Fibroblast of lung (primary cell): Measurements from ENCODE around the gene KCNK4. TPM values are rescaled to one million over a fixed set of nuclear protein-coding genes. Genes with fewer than 3 reads are reported as not detected.
A peak's percentile ranks its signal among the peaks of the same experiment; 100 is the strongest.

Experiments
- DNase-seq, 2 donors: peaks; one replicate each; pipeline versions ENCODE4 v3.0.0 to v3.0.0-alpha.2; 2010; ENCODE audit warnings: low read depth in 2 of 2
- H2AFZ ChIP-seq: 2 replicates; pipeline ENCODE4 v1.5.1; 2012; ENCODE audit warnings: low read length, control low read depth, inconsistent platforms
- H3K27ac ChIP-seq: 2 replicates; pipeline ENCODE4 v1.5.1; 2011; ENCODE audit warnings: low read length, control low read depth; ENCODE audit not compliant: insufficient read depth
- H3K27me3 ChIP-seq: 2 replicates; pipeline ENCODE4 v1.5.1; 2011; ENCODE audit warnings: mild to moderate bottlenecking, low read length; ENCODE audit not compliant: control insufficient read depth, insufficient read depth
- H3K36me3 ChIP-seq: 2 replicates; pipeline ENCODE4 v1.5.1; 2011; ENCODE audit warnings: low read length; ENCODE audit not compliant: control insufficient read depth, insufficient read depth
- H3K4me1 ChIP-seq: 2 replicates; pipeline ENCODE4 v1.5.1; 2011; ENCODE audit warnings: low read length; ENCODE audit not compliant: control insufficient read depth, insufficient read depth; ENCODE audit errors: extremely low read depth
- H3K4me2 ChIP-seq: 2 replicates; pipeline ENCODE4 v1.5.1; 2011; ENCODE audit warnings: low read length, control low read depth; ENCODE audit not compliant: insufficient read depth; ENCODE audit errors: extremely low read depth
- H3K4me3 ChIP-seq, 4 experiments: fragments of 200-600 bp in 1 of 4; sonication (generic) in 1 of 4; replicated peaks in 1 of 4; 2 replicates each; pipeline ENCODE4 v1.5.1; 2011 to 2016; ENCODE audit warnings: low read length in 4 of 4, low read depth in 3 of 4, mild to moderate bottlenecking in 3 of 4, control low read depth in 2 of 4, inconsistent platforms in 1 of 4, mixed read lengths in 1 of 4; ENCODE audit not compliant: insufficient read depth in 1 of 4; ENCODE audit errors: control extremely low read depth in 1 of 4
- H3K79me2 ChIP-seq: 2 replicates; pipeline ENCODE4 v1.5.1; 2012; ENCODE audit warnings: mild to moderate bottlenecking, low read length, inconsistent platforms; ENCODE audit not compliant: control insufficient read depth, insufficient read depth
- H3K9ac ChIP-seq: 2 replicates; pipeline ENCODE4 v1.5.1; 2011; ENCODE audit warnings: mild to moderate bottlenecking, low read length, control low read depth; ENCODE audit not compliant: insufficient read depth
- H3K9me3 ChIP-seq: 2 replicates; pipeline ENCODE4 v1.5.1; 2012; ENCODE audit warnings: low read depth, low read length; ENCODE audit not compliant: control insufficient read depth, insufficient read depth
- H4K20me1 ChIP-seq: 2 replicates; pipeline ENCODE4 v1.5.1; 2011; ENCODE audit warnings: low read length; ENCODE audit not compliant: control insufficient read depth, insufficient read depth; ENCODE audit errors: extremely low read depth
- EZH2 ChIP-seq: IDR thresholded peaks from 2 replicates; pipeline ENCODE4 v1.5.1; 2012; ENCODE audit warnings: low read length, control low read depth, mild to moderate bottlenecking; ENCODE audit errors: missing control alignments
- polyA plus RNA-seq, 2 donors: library from polyadenylated mRNA; depleted of rRNA in 1 of 2; stranded (reverse) in 1 of 2; unstranded in 1 of 2; fragments of >200 nt; gene quantifications; 2 replicates each; pipeline ENCODE4 v1.2.1, GENCODE V29; 2011 to 2012; ENCODE audit warnings: missing spikeins in 1 of 2
- total RNA-seq: library from RNA; depleted of rRNA; stranded (reverse); fragments of >200 nt; gene quantifications from 2 replicates; pipeline ENCODE4 v1.2.1, GENCODE V29; 2014
- TF ChIP-seq, protein P1 (sequence below), 2 donors: IDR thresholded peaks in 1 of 2; conservative IDR thresholded peaks in 1 of 2; 1 replicate in 1 of 2; 2 replicates in 1 of 2; pipeline ENCODE4 v1.5.1; 2011 to 2012; ENCODE audit warnings: low read length in 2 of 2, control low read depth in 1 of 2, inconsistent platforms in 1 of 2, low read depth in 1 of 2, mild to moderate bottlenecking in 1 of 2

Gene KCNK4
- total and polyA plus RNA-seq, 2 donors (not counting 1 experiment from before 2014, with no cell fraction given), result not detected

DNA sequence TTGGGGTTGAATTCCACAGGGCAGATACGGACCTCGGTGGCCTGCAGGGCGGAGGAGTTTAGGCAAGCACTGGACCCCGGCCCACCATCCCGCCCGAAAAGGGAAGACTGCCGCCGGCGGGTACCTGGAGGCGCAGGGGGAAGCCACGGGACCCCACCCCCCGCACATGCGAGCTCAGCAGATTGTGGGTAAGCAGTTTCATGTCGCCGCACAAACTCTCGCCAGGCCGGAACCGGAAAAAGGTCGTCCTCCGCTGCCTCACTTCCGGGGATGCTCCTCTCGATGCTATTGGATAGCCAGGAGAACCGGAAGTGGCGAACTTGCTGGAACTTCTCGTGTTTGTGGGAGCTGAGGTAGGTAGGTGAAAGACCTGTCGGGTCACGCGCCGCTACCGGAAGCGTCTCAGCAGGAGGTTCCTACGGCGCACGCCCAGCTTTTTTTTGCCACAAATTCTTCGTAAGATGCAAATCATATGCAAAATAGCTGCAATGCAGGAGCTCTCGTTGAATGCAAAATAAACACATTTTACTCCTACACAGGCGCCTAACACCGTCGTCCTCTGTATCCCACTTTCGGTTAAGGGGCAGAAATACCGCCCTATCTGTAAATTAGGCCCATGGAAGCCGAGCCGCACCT, 26.3 kb downstream of the KCNK4 start, which contains the start of gene TRMT112:
TSS of gene TRMT112 (minus strand) at position 235 of the 636 bp plus-strand sequence. CDS start at position 202, 33 bp downstream.
- peak within 1 kb of the TSS; percentile 73 to 97 (median 76) for H3K4me3 ChIP-seq
- H3K9me3 ChIP-seq, result no peaks in the 10 kb centered on the region
- peak within 1 kb of the TSS; percentile 97 for H3K27ac ChIP-seq
- no peaks in the 10 kb centered on the region for H4K20me1 ChIP-seq
- H3K36me3 ChIP-seq, result peaks cover 14% of the 10 kb centered on the region
- H3K4me2 ChIP-seq, result peak within 1 kb of the TSS; percentile 93
- H3K4me1 ChIP-seq, result no peaks in the 10 kb centered on the region
- peak within 1 kb of the TSS; percentile 92 for H3K9ac ChIP-seq
- peak within 1 kb of the TSS; percentile 51 for H2AFZ ChIP-seq
- H3K79me2 ChIP-seq, result peaks cover 13% of the 10 kb centered on the region
- TF ChIP-seq EZH2, result no peak
- TF ChIP-seq, protein P1, sequence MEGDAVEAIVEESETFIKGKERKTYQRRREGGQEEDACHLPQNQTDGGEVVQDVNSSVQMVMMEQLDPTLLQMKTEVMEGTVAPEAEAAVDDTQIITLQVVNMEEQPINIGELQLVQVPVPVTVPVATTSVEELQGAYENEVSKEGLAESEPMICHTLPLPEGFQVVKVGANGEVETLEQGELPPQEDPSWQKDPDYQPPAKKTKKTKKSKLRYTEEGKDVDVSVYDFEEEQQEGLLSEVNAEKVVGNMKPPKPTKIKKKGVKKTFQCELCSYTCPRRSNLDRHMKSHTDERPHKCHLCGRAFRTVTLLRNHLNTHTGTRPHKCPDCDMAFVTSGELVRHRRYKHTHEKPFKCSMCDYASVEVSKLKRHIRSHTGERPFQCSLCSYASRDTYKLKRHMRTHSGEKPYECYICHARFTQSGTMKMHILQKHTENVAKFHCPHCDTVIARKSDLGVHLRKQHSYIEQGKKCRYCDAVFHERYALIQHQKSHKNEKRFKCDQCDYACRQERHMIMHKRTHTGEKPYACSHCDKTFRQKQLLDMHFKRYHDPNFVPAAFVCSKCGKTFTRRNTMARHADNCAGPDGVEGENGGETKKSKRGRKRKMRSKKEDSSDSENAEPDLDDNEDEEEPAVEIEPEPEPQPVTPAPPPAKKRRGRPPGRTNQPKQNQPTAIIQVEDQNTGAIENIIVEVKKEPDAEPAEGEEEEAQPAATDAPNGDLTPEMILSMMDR (conservative IDR thresholded peaks at IDR 0.05 in 1 of 2, IDR thresholded peaks at IDR 0.05 in 1 of 2; ENCODE audit: low read depth in 1 of 2, low read length in 2 of 2), result no peak
- DNase-seq, result peak; percentile 97 to 99
- H3K27me3 ChIP-seq, result no peaks in the 10 kb centered on the region

DNA sequence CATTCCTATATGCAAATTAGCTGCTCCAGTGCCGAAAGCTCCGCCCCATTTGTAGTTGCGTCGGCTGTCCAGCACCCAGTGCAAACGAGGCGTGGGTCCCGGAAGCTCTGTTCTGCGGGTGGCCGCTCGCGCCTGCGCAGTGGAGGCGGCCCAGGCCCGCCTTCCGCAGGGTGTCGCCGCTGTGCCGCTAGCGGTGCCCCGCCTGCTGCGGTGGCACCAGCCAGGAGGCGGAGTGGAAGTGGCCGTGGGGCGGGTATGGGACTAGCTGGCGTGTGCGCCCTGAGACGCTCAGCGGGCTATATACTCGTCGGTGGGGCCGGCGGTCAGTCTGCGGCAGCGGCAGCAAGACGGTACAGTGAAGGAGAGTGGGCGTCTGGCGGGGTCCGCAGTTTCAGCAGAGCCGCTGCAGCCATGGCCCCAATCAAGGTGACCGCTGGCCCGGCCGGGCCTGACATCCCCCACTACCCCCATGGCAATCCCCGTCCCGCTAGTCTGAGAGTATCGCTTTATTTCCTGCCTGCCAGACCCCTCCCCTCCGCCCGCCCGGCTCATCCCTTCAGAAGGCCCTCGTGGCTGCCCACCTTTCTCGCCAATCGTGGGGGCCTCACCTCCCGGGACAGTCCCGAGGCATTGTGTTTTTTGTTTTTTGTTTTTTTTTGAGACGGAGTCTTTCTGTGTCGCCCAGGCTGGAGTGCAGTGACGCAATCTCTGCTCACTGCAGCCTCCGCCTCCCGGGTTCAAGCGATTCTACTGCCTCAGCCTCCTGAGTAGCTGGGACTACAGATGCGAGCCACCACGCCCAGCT, 27.1 kb downstream of the KCNK4 start, which contains the start of gene PRDX5:
TSS of gene PRDX5 (plus strand) at position 161 of the 805 bp plus-strand sequence. CDS start at position 256, 95 bp downstream.
- Histone ChIP-seq H3K9ac (peak within 1 kb of the TSS; percentile 92), H3K9me3 (no peaks in the 10 kb centered on the region), H2AFZ (peak within 1 kb of the TSS; percentile 51), H3K36me3 (peaks cover 14% of the 10 kb centered on the region), H3K4me1 (no peaks in the 10 kb centered on the region), H4K20me1 (no peaks in the 10 kb centered on the region), H3K79me2 (peaks cover 13% of the 10 kb centered on the region), H3K4me2 (peak within 1 kb of the TSS; percentile 93), H3K4me3 (peak within 1 kb of the TSS; percentile 73 to 97 (median 76)), H3K27me3 (no peaks in the 10 kb centered on the region), H3K27ac (peak within 1 kb of the TSS; percentile 97)
- peak; percentile 92 to 96 for DNase-seq
- TF ChIP-seq EZH2, result no peak
- TF ChIP-seq, protein P1 (conservative IDR thresholded peaks at IDR 0.05 in 1 of 2, IDR thresholded peaks at IDR 0.05 in 1 of 2; ENCODE audit: low read depth in 1 of 2, low read length in 2 of 2), result no peak
